ENCODE data around the gene CLCN7.

The CLCN7 gene

DNA sequence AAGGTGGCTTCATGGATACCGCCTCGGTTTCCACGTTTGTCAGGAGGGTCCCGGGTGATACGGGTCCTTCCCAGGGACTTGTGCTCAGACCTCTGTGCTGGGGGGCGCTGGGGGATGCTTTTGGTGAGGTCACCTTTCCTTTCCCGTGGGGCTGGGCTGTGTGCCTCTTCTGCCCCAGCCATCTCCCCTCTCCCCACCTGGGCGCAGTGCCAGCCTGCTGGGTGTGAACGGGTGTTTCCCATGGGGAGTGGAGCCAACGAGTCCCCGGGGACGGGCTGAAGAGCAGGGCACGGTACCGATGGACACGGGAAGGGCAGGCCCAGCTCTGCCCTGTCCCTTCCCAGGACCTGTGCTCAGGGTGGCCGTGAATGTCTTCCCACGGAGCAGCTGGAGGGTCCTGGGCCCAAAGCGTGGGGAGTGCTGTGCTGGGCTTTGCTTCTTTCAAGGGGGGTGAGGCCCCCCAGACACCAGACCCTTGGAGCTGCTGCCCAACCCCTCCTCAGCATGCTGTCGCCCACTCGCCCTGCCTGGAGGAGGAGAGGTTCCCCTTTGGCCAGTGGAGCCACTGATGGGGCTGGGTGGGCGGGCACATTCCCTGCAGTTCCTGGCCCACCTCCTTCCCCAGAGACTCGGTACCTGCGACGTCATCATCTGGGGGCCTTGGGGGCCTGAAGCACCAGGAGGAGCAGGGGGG, 33.8 kb upstream of the CLCN7 start:
- TF ChIP-seq, protein P1, sequence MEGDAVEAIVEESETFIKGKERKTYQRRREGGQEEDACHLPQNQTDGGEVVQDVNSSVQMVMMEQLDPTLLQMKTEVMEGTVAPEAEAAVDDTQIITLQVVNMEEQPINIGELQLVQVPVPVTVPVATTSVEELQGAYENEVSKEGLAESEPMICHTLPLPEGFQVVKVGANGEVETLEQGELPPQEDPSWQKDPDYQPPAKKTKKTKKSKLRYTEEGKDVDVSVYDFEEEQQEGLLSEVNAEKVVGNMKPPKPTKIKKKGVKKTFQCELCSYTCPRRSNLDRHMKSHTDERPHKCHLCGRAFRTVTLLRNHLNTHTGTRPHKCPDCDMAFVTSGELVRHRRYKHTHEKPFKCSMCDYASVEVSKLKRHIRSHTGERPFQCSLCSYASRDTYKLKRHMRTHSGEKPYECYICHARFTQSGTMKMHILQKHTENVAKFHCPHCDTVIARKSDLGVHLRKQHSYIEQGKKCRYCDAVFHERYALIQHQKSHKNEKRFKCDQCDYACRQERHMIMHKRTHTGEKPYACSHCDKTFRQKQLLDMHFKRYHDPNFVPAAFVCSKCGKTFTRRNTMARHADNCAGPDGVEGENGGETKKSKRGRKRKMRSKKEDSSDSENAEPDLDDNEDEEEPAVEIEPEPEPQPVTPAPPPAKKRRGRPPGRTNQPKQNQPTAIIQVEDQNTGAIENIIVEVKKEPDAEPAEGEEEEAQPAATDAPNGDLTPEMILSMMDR (conservative IDR thresholded peaks at IDR 0.05; ENCODE audit: low read depth, low read length), result no peak
- no peak for DNase-seq (ENCODE audit: low read depth)
- H3K4me3 ChIP-seq (ENCODE audit: low read length), result no peak overlapping the region

- TF ChIP-seq, protein P1 (conservative IDR thresholded peaks at IDR 0.05; ENCODE audit: low read depth, low read length), result no peak
- H3K4me3 ChIP-seq (ENCODE audit: low read length), result no peak overlapping the region
Measured at GRCh38 chr16:1506494-1507213, 31.8 kb upstream of the CLCN7 start.

GRCh38 chr16:1505912-1506311, 31.1 kb upstream of the CLCN7 start:
- DNase-seq (ENCODE audit: low read depth), result no peak
- TF ChIP-seq, protein P1 (conservative IDR thresholded peaks at IDR 0.05; ENCODE audit: low read depth, low read length), result no peak
- no peak overlapping the region for H3K4me3 ChIP-seq (ENCODE audit: low read length)

More at GRCh38 chr16:1506494-1507213, 31.8 kb upstream of the CLCN7 start:
- DNase-seq (ENCODE audit: low read depth), result no peak

- H3K4me3 ChIP-seq (ENCODE audit: low read length), result no peak overlapping the region
- TF ChIP-seq, protein P1 (conservative IDR thresholded peaks at IDR 0.05; ENCODE audit: low read depth, low read length), result no peak
- DNase-seq (ENCODE audit: low read depth), result no peak
Measured at GRCh38 chr16:1505073-1505844, 30.4 kb upstream of the CLCN7 start.

GRCh38 chr16:1503110-1503955, 28.5 kb upstream of the CLCN7 start:
- no peak for DNase-seq (ENCODE audit: low read depth)
- H3K4me3 ChIP-seq (ENCODE audit: low read length), result no peak overlapping the region
- TF ChIP-seq, protein P1 (conservative IDR thresholded peaks at IDR 0.05; ENCODE audit: low read depth, low read length), result no peak

- TF ChIP-seq, protein P1 (conservative IDR thresholded peaks at IDR 0.05; ENCODE audit: low read depth, low read length), result no peak
- H3K4me3 ChIP-seq (ENCODE audit: low read length), result no peak overlapping the region
- DNase-seq (ENCODE audit: low read depth), result no peak
Measured at GRCh38 chr16:1502092-1503004, 27.5 kb upstream of the CLCN7 start.
